OCI-LY3 (cell line): ENCODE results near the gene DPP10.

Experiments used
- H2AFZ ChIP-seq: fragments of 200-600, 300-600 bp; shearing (Covaris generic); 2 replicates; pipeline ENCODE4 v1.6.0; 2014; ENCODE audit warnings: antibody characterized with exemption, low read depth, low read length
- H3K27ac ChIP-seq: fragments of 200-600, 300-600 bp; sonication (generic); 2 replicates; pipeline ENCODE4 v1.5.1; 2014; ENCODE audit warnings: mild to moderate bottlenecking, low read length, moderate library complexity, mixed read lengths
- H3K27me3 ChIP-seq: fragments of 200-600, 300-600 bp; sonication (generic); 2 replicates; pipeline ENCODE4 v1.6.1; 2014; ENCODE audit warnings: low read depth, low read length, mixed read lengths
- H3K36me3 ChIP-seq: fragments of 200-600, 300-600 bp; sonication (generic); replicated peaks from 2 replicates; pipeline ENCODE3; 2014; ENCODE audit warnings: low read depth, low read length, mixed read lengths
- H3K4me1 ChIP-seq: fragments of 300-600, 200-600 bp; sonication (generic); 2 replicates; pipeline ENCODE4 v1.6.1; 2014; ENCODE audit warnings: low read length, mixed read lengths
- H3K4me2 ChIP-seq: fragments of 200-600, 300-600 bp; sonication (generic); 2 replicates; pipeline ENCODE4 v1.6.1; 2014; ENCODE audit warnings: low read length, mixed read lengths
- H3K4me3 ChIP-seq: fragments of 300-600, 200-600 bp; sonication (generic); 2 replicates; pipeline ENCODE4 v1.5.1; 2014; ENCODE audit warnings: antibody characterized with exemption, mild to moderate bottlenecking, low read length, moderate library complexity
- H3K79me2 ChIP-seq: fragments of 300-600, 200-600 bp; shearing (Covaris generic); 2 replicates; pipeline ENCODE4 v1.6.1; 2014; ENCODE audit warnings: mild to moderate bottlenecking, low read length, mixed read lengths
- H3K9ac ChIP-seq: fragments of 300-600, 200-600 bp; shearing (Covaris generic); 2 replicates; pipeline ENCODE4 v1.6.0; 2014; ENCODE audit warnings: mild to moderate bottlenecking, low read length, moderate library complexity
- H3K9me3 ChIP-seq: fragments of 200-600, 300-600 bp; shearing (Covaris generic); 2 replicates; pipeline ENCODE4 v1.6.1; 2014; ENCODE audit warnings: low read length, mixed read lengths; ENCODE audit not compliant: insufficient read depth
- H4K20me1 ChIP-seq: fragments of 200-600, 300-600 bp; sonication (generic); 2 replicates; pipeline ENCODE4 v1.6.1; 2016; ENCODE audit warnings: low read length, mixed read lengths; ENCODE audit not compliant: insufficient read depth
- CTCF ChIP-seq: fragments of 200-600, 300-600 bp; sonication (generic); IDR thresholded peaks from 2 replicates; pipeline ENCODE4 v1.5.1; 2014; ENCODE audit warnings: antibody characterized with exemption, low read length, low read depth
- EZH2phosphoT487 ChIP-seq: fragments of 200-600 bp; shearing (Covaris generic); IDR thresholded peaks from 2 replicates; pipeline ENCODE4 v1.6.1; 2018; ENCODE audit warnings: antibody characterized with exemption, mixed run types, low read depth

DPP10 gene

GRCh38 chr2:115285416-115285815, 843.0 kb downstream of the DPP10 start:
- H4K20me1 ChIP-seq, result no peaks in the 10 kb centered on the region
- no peak overlapping the region for H3K4me3 ChIP-seq
- no peak overlapping the region for H3K4me2 ChIP-seq
- H2AFZ ChIP-seq, result no peak overlapping the region
- H3K36me3 ChIP-seq, result no peaks in the 10 kb centered on the region
- no peaks in the 10 kb centered on the region for H3K79me2 ChIP-seq
- no peaks in the 10 kb centered on the region for H3K4me1 ChIP-seq
- no peak overlapping the region for H3K27ac ChIP-seq
- no peak overlapping the region for H3K9ac ChIP-seq
- no peaks in the 10 kb centered on the region for H3K27me3 ChIP-seq
- no peaks in the 10 kb centered on the region for H3K9me3 ChIP-seq
- TF ChIP-seq CTCF, result no peak
- TF ChIP-seq EZH2phosphoT487, result no peak

- H2AFZ ChIP-seq, result no peak overlapping the region
- H3K4me1 ChIP-seq, result no peaks in the 10 kb centered on the region
- H3K36me3 ChIP-seq, result no peaks in the 10 kb centered on the region
- H3K27me3 ChIP-seq, result no peaks in the 10 kb centered on the region
- no peak overlapping the region for H3K4me2 ChIP-seq
- H3K9ac ChIP-seq, result no peak overlapping the region
- no peaks in the 10 kb centered on the region for H3K9me3 ChIP-seq
- H3K4me3 ChIP-seq, result no peak overlapping the region
- no peaks in the 10 kb centered on the region for H4K20me1 ChIP-seq
- TF ChIP-seq EZH2phosphoT487 (no peak), CTCF (no peak)
- no peak overlapping the region for H3K27ac ChIP-seq
- no peaks in the 10 kb centered on the region for H3K79me2 ChIP-seq
Measured at GRCh38 chr2:115290478-115290877, 848.0 kb downstream of the DPP10 start.

- H3K4me2 ChIP-seq, result no peak overlapping the region
- H3K27ac ChIP-seq, result no peak overlapping the region
- no peaks in the 10 kb centered on the region for H3K36me3 ChIP-seq
- TF ChIP-seq EZH2phosphoT487 (no peak), CTCF (no peak)
- no peaks in the 10 kb centered on the region for H4K20me1 ChIP-seq
- no peak overlapping the region for H3K4me3 ChIP-seq
- H3K79me2 ChIP-seq, result no peaks in the 10 kb centered on the region
- H3K27me3 ChIP-seq, result no peaks in the 10 kb centered on the region
- H3K9ac ChIP-seq, result no peak overlapping the region
- no peaks in the 10 kb centered on the region for H3K4me1 ChIP-seq
- no peaks in the 10 kb centered on the region for H3K9me3 ChIP-seq
- H2AFZ ChIP-seq, result no peak overlapping the region
Measured at GRCh38 chr2:115292742-115293141, 850.3 kb downstream of the DPP10 start.

GRCh38 chr2:115294999-115295398, 852.6 kb downstream of the DPP10 start:
- H3K9ac ChIP-seq, result no peak overlapping the region
- H4K20me1 ChIP-seq, result no peaks in the 10 kb centered on the region
- H3K4me2 ChIP-seq, result no peak overlapping the region
- H3K79me2 ChIP-seq, result no peaks in the 10 kb centered on the region
- H3K9me3 ChIP-seq, result no peaks in the 10 kb centered on the region
- H3K27ac ChIP-seq, result no peak overlapping the region
- no peak overlapping the region for H2AFZ ChIP-seq
- H3K4me3 ChIP-seq, result no peak overlapping the region
- H3K27me3 ChIP-seq, result no peaks in the 10 kb centered on the region
- no peak for TF ChIP-seq EZH2phosphoT487
- TF ChIP-seq CTCF, result no peak
- no peaks in the 10 kb centered on the region for H3K36me3 ChIP-seq
- no peaks in the 10 kb centered on the region for H3K4me1 ChIP-seq
